HG03139 (cell line): ENCODE measurements around the gene MAF.

ENCODE experiments used
- ATAC-seq: cut with Tn5 transposase; IDR thresholded peaks from one replicate; pipeline ENCODE4 v1.9.1; 2021; ENCODE audit not compliant: unreplicated experiment

The MAF gene

GRCh38 chr16:79592186-79592585 is 8.4 kb downstream of the MAF start:
- ATAC-seq = no peak

GRCh38 chr16:79589601-79590102 is 10.9 kb downstream of the MAF start:
- no peak for ATAC-seq

- ATAC-seq = no peak
These were observed 12.6 kb downstream of the MAF start for GRCh38 chr16:79587897-79588296.

DNA sequence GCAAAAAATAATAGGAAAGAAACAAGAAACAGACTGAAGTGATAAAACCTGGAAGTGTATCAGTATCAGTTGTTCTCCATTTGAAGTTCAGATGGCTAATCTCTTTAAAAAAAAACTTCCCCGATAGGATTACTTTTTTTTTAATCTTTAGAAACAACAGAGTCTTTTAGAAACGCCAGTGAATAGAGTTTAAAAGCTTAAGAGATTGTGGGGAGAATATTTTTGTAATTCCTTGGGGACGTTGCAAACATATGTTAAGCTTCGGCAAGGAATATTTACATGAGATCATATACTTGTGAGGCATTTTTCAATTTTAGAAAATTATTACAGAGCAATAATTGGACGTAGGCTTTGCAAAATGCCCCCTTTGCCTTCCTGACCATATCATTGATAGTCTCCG is 13.2 kb downstream of the MAF start:
- no peak for ATAC-seq

GRCh38 chr16:79582789-79583188 is 17.7 kb downstream of the MAF start:
- no peak for ATAC-seq

- ATAC-seq = no peak
These were observed 19.9 kb downstream of the MAF start for GRCh38 chr16:79580453-79581191.

DNA sequence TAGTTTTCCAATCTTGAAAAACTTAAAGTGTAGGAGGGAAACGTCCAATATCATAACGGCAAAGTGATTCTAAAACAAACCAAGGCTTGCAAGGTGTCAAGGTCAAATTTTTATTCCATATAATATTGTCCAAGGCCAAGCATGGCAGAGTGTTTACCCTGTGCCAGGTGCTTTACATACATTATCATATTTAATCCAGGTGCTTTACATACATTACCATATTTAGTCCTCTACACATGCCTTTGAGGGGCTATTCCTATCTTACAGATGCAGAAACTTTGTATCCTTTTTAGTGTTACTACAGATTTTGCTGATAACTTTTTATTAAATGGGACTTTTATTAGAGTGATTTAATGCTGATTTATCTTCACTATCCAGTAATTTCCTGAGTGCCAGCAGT is 23.9 kb downstream of the MAF start:
- no peak for ATAC-seq

DNA sequence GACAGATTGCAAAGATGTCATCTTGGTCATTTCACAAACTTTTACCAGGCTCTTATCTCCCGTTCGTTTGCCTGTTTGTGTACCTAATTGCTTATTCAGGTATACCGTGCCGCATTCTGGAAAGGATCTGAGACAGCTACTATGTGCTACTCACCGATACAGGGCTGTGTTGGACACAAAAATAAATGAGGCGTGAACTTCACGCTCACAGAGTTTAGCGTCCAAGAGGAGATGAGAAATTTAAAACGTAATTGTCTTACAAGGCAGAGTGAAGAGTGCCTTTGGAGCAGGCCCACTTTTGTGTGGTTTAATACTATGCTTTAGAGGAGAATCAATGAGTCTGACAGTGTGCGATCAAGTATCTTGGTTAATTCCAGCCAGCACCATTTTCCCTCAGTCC is 26.7 kb downstream of the MAF start:
- no peak for ATAC-seq

DNA sequence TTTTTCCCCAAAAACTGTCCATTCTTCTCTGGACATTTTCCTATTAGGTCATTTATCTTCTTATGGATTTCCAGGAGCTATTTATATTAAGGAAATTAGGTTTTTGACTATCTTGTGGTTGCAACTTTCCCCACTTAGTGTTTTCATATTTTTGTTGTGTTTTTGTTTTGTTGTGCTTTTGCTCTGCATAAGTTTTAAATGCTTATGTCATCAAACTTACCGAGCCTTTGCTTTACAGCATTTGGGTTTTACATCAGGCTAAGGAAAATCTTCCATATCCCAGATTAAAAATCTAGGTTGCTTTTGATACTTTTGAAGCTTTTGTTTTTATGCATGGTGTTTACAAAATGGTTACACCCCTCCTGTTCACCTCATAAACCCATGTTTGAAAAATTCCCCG is 27.5 kb downstream of the MAF start:
- no peak for ATAC-seq

DNA sequence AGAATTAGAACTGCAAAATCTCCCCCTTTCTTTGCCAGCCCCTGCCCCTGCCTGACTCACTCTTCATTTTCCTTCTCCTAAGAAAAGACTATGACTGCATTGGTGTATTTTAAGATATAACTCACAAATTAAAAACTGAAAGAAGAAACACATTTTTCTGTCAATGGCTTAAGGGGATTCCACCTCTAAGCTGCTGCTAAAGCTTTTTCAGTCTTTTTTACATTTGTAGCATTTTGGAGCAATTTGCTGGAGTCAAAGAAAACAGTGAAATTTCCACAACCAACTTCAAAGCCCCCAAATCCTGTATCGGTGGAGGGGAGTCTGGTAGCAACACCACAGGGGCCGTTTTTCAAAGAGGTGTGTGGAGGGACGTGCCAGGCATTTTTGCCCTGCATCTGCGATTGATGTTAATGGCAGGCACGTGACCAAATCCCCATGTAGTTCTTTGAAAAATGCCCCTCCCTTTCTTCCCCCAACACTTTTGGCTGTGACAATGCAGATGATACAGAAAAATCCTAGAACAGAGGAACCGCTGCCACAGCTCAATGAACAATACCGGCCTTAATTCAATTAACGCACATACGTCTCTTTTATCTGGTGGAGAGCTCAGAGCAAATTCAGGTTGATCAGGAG is 28.5 kb downstream of the MAF start:
- no peak for ATAC-seq

- no peak for ATAC-seq
These were observed 29.3 kb downstream of the MAF start for GRCh38 chr16:79571065-79571902.

- no peak for ATAC-seq
These were observed 35.8 kb downstream of the MAF start for GRCh38 chr16:79564671-79565107.

DNA sequence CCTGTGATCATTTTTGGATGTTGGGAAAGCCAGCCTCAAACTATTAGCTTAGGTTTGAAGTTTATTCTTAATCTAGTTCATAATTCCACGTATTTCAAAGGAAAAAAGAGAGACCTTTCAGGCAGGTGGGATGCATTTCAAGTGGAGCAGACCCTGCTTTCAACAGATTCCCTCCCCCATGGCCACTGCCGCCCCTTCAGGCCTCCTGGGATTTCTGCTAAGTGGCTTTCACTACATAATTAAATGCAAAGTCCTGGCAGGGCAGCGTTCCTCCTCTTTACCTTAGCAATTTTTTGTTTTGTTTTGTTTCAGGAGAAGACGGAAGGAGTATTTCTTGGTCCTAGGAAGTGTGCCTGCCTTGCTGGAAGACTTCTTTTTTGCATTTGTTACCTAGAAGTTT is 36.6 kb downstream of the MAF start:
- no peak for ATAC-seq

DNA sequence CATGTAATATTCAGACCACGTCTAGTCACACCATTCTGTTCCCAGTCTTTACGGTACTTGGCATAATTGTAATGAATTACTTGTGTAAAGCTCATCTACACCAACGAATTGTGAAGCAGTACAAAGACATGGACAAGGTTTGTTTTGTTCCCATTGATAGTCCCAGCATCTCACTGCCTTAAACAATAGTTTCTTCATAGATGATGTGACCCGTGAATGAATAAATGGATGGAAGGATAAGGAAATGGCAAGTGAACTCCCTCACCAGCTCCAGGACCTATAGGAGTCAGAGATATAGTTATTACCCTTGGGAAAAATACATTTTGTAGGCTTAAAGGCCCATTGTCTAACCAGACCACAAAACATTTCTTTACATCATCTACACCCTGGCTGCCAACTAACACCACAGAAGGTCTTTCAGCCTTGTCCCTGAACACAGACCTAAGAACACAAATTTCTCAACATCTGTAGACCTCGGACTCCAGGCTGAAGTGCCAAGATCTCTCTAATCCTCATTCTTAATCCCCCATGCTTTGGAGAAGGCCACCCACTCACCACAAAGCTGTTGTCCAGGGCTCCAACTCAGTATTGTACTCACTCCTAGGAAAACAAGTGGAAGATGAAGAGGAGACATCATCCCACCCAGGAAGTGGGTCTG is 38.2 kb downstream of the MAF start:
- no peak for ATAC-seq

DNA sequence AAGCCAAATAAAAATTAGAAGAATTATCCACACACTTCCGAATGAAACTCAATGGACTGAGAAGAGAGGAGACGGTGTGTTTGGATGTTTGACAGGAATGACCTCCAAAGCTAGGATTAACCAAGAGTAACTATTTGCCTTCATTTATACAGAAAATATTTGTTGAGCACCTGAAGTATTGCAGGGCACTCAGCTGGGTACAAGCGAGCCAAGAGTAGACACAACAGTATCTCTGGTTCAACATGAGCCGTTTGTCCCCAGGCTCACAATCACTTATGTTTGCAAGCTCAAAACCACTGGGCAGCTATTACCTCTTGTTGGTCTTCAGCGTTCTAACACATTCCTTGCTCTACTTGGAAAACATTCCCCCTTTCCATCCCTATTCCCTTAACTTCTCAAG is 38.8 kb downstream of the MAF start:
- ATAC-seq = no peak

DNA sequence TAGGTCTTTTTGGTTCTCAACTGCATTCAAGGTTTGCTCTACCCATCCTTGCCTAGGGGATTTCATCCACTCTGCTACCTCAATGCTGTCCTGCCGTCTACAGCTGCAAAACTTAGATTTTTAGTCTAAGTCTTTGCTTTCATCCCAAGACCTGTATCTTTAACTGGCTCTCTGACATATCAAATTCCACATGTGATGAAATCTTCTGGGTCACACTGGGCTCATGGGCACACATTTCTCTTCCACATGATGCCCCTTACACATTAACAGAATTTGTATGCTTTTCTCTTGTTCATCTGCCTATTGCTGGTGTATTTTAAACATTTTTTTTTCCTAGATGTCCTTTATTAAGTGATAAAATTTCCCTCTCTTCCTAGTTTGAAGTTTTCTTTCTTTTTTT is 39.6 kb downstream of the MAF start:
- no peak for ATAC-seq

DNA sequence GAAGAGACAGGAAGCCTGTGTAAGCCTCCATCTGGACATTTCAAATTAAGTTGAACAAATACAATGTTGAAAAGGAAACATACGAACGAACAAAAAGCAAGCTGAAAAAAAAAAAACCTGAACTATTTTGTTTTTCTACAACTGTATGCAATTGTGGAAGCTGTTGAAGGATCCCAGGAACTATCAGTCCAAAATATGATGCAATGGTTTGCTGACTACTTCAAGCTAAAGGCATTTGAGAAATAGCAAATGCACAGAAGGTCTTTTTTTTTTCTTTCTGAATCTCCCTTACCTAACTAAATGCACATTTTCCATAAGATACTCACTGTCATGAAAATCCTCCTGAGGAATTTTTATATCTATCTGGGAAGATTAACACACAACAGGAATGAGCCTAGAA is 40.2 kb downstream of the MAF start:
- ATAC-seq = no peak

GRCh38 chr16:79559532-79559931 is 41.0 kb downstream of the MAF start:
- ATAC-seq = no peak

- no peak for ATAC-seq
These were observed 43.1 kb downstream of the MAF start for GRCh38 chr16:79557421-79557820.

- no peak for ATAC-seq
These were observed 45.6 kb downstream of the MAF start for GRCh38 chr16:79554912-79555311.

DNA sequence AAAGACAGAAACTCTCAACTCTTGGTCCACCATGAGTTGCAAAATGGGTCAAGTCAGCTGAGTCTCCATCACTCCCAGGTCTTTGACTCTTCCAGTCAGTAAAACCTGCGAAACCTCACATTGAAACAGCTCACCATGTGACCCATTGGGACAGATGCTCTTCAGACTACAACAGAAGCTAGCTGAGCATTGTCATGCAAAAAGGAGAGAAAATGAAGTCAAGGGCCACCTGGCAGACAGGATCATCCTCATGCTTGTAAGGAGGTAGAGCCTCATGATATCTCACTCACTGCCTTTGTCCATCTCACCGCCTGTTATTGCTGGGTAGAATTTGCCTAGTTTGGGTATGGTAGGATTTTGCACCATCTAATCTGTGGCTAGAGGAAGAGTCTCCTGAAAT is 50.2 kb downstream of the MAF start:
- ATAC-seq = no peak
